Measurements from ENCODE around the gene FOXP1. TPM values are rescaled to one million over a fixed set of nuclear protein-coding genes. Genes with fewer than 3 reads are reported as not detected.

FOXP1 gene
- total and polyA plus RNA-seq, 2 experiments from 2014 or later, result 121 to 132 TPM

DNA sequence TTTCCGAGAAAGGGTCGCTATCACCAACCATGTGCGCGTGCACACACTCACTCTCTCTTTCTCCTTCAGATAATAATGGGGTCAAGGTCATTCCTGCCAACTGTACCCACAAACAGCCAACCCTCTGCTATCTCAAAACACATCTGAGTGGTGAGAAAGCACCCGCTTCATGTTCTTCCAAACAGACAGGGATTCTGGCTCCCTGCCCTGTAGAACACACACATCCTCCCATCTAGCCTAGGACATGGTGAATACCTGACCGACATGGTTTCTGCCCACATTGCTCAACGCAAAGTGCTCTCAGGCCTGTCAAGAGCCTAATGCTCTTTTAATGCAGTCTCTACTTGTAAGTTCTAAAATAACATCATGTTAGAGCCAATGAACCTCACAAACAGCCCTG lies 302.2 kb downstream of the FOXP1 start:
- DNase-seq (ENCODE audit: low read depth in 1 of 2, low spot score in 1 of 2), result no peak
- no peaks in the 10 kb centered on the region for H3K36me3 ChIP-seq
- no peak overlapping the region for H3K4me3 ChIP-seq
- TF ChIP-seq, protein P1, sequence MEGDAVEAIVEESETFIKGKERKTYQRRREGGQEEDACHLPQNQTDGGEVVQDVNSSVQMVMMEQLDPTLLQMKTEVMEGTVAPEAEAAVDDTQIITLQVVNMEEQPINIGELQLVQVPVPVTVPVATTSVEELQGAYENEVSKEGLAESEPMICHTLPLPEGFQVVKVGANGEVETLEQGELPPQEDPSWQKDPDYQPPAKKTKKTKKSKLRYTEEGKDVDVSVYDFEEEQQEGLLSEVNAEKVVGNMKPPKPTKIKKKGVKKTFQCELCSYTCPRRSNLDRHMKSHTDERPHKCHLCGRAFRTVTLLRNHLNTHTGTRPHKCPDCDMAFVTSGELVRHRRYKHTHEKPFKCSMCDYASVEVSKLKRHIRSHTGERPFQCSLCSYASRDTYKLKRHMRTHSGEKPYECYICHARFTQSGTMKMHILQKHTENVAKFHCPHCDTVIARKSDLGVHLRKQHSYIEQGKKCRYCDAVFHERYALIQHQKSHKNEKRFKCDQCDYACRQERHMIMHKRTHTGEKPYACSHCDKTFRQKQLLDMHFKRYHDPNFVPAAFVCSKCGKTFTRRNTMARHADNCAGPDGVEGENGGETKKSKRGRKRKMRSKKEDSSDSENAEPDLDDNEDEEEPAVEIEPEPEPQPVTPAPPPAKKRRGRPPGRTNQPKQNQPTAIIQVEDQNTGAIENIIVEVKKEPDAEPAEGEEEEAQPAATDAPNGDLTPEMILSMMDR (IDR thresholded peaks at IDR 0.05; ENCODE audit: low read depth, low read length), result no peak
- no peak overlapping the region for H3K27ac ChIP-seq
- H3K27me3 ChIP-seq, result no peaks in the 10 kb centered on the region
- H3K9me3 ChIP-seq (ENCODE audit: low read depth), result no peaks in the 10 kb centered on the region
- H3K4me1 ChIP-seq (ENCODE audit: low read depth), result no peaks in the 10 kb centered on the region

DNA sequence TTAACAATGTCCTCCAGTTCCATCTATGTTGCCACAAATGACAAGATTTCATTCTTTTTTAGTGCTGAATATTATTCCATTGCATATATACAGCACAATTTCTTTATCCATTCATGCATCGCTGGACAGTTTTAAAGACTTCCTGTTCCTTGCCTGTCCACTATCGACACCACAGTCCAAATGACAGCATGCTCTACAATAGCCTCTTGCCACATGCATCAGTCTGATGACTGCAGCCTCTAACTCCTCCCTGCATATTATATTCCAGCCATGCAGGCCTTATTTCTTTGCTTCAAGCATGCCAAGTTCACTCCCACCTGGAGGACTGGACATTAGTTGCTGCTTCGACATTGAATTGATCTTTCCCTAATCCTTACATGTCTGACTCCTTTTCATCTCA lies 306.2 kb downstream of the FOXP1 start:
- Histone ChIP-seq H3K27ac (no peak overlapping the region), H3K27me3 (no peaks in the 10 kb centered on the region), H3K9me3 (ENCODE audit: low read depth) (no peaks in the 10 kb centered on the region), H3K36me3 (no peaks in the 10 kb centered on the region), H3K4me1 (ENCODE audit: low read depth) (no peaks in the 10 kb centered on the region), H3K4me3 (no peak overlapping the region)
- TF ChIP-seq, protein P1 (IDR thresholded peaks at IDR 0.05; ENCODE audit: low read depth, low read length), result no peak
- DNase-seq (ENCODE audit: low read depth in 1 of 2, low spot score in 1 of 2), result peak in 1 of 2 donors; percentile 3

DNA sequence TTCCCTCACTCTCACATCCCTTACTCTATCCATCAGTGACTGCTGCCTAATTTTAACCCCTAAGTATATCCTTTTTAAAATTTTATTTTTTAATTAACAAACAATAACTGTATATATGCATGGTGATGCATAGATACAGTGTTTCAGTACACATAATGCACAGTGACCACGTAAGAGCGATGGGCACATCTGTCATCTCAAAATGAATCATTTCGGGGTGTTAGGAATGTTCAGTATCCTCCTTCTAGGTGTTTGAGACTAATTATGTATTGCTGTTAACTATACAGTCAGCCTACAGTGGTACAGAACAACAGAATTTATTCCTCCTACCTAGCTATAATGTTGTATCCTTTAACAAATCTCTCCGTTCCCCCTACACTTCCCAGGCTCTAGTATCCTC lies 307.0 kb downstream of the FOXP1 start:
- no peaks in the 10 kb centered on the region for H3K4me1 ChIP-seq (ENCODE audit: low read depth)
- no peak overlapping the region for H3K4me3 ChIP-seq
- H3K27ac ChIP-seq, result no peak overlapping the region
- no peaks in the 10 kb centered on the region for H3K9me3 ChIP-seq (ENCODE audit: low read depth)
- TF ChIP-seq, protein P1 (IDR thresholded peaks at IDR 0.05; ENCODE audit: low read depth, low read length), result no peak
- no peak for DNase-seq (ENCODE audit: low read depth in 1 of 2, low spot score in 1 of 2)
- no peaks in the 10 kb centered on the region for H3K36me3 ChIP-seq
- H3K27me3 ChIP-seq, result no peaks in the 10 kb centered on the region

DNA sequence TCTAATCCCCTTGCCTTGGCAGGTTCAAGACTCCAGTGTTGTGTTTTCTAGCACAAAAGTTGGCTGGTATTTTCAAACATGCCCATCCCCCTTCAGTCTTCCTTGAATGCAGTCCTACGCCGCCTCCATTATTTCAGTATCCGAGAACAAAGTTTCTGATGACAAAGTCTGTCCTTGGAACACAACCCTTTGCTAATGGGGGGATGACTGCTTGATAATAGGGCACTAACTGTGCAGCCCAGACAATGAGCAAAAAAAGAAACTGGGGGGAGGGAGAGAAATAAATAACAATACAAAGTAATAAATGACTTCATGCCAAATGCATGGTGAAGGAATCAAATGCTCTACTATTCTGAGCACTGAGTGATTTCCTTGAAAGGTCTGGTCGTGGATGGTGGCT lies 310.1 kb downstream of the FOXP1 start:
- no peaks in the 10 kb centered on the region for H3K9me3 ChIP-seq (ENCODE audit: low read depth)
- no peak overlapping the region for H3K27ac ChIP-seq
- no peak overlapping the region for H3K4me3 ChIP-seq
- no peaks in the 10 kb centered on the region for H3K36me3 ChIP-seq
- H3K4me1 ChIP-seq (ENCODE audit: low read depth), result no peaks in the 10 kb centered on the region
- H3K27me3 ChIP-seq, result no peaks in the 10 kb centered on the region
- TF ChIP-seq, protein P1 (IDR thresholded peaks at IDR 0.05; ENCODE audit: low read depth, low read length), result no peak
- no peak for DNase-seq (ENCODE audit: low read depth in 1 of 2, low spot score in 1 of 2)

DNA sequence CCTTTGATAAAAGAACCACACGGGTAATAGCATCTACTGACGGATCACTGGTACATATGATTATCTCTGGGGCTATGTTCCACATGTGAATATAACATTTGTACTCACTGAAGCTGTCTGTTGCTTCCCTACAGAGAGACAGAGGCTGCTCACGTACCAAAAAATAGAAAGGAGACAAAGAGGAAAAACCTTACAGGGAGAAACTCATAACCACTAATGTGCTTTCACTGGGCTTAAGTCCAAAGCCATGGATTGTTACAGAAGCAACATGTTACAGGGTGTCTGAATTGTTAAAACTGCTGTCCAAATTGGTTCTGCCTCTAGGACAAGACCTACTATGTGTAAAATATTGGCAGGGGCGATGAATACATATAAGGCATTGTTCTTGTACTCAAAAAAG lies 311.9 kb downstream of the FOXP1 start:
- Histone ChIP-seq H3K27me3 (no peaks in the 10 kb centered on the region), H3K36me3 (no peaks in the 10 kb centered on the region), H3K9me3 (ENCODE audit: low read depth) (no peaks in the 10 kb centered on the region), H3K4me3 (no peak overlapping the region), H3K27ac (peak overlapping the region; percentile 3), H3K4me1 (ENCODE audit: low read depth) (no peaks in the 10 kb centered on the region)
- TF ChIP-seq, protein P1 (IDR thresholded peaks at IDR 0.05; ENCODE audit: low read depth, low read length), result no peak
- no peak for DNase-seq (ENCODE audit: low read depth in 1 of 2, low spot score in 1 of 2)

DNA sequence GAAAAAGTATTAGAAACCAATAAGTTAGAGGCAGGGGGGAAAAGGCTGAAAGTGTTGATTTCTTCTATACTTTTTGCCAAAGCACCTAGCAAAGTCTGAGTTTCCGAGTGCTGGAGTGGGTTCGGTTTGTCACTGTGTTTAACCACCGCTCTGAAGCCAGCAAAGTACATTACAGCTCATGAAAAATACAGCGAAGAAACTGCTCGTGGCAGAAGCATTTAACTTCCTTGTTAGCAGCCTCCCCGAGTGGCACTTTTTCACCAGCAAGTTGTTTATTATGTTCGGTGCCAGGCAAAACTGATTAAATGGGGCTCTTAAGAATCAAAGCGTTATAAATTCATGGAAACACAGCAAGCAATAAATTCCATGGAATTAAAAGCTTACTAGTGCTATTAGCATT lies 313.6 kb downstream of the FOXP1 start:
- H3K4me1 ChIP-seq (ENCODE audit: low read depth), result no peaks in the 10 kb centered on the region
- no peaks in the 10 kb centered on the region for H3K36me3 ChIP-seq
- no peak for DNase-seq (ENCODE audit: low read depth in 1 of 2, low spot score in 1 of 2)
- TF ChIP-seq, protein P1 (IDR thresholded peaks at IDR 0.05; ENCODE audit: low read depth, low read length), result no peak
- H3K9me3 ChIP-seq (ENCODE audit: low read depth), result no peaks in the 10 kb centered on the region
- H3K4me3 ChIP-seq, result no peak overlapping the region
- H3K27ac ChIP-seq, result no peak overlapping the region
- no peaks in the 10 kb centered on the region for H3K27me3 ChIP-seq

Data from cardiac muscle cell (in vitro differentiated cells and primary cell).